Neural cell (in vitro differentiated cells): ENCODE data around the gene RBM42.

Source experiments
- CTCF ChIP-seq: fragments of 450-650 bp; IDR thresholded peaks from 2 replicates; pipeline ENCODE4 v1.5.1; 2014; ENCODE audit warnings: antibody characterized with exemption, mild to moderate bottlenecking, moderate library complexity; ENCODE audit not compliant: poor library complexity, severe bottlenecking
- EP300 ChIP-seq: fragments of 450-650 bp; conservative IDR thresholded peaks from 2 replicates; pipeline ENCODE4 v1.6.1; 2014; ENCODE audit warnings: antibody characterized with exemption, mild to moderate bottlenecking, moderate library complexity; ENCODE audit not compliant: poor library complexity, severe bottlenecking
- MXI1 ChIP-seq: fragments of 450-650 bp; conservative IDR thresholded peaks from 2 replicates; pipeline ENCODE4 v1.6.1; 2014; ENCODE audit warnings: antibody characterized with exemption, mild to moderate bottlenecking; ENCODE audit not compliant: poor library complexity, severe bottlenecking
- REST ChIP-seq: IDR thresholded peaks from 2 replicates; pipeline ENCODE4 v1.6.1; 2012; ENCODE audit warnings: borderline replicate concordance

GRCh38 chr19:35657904-35658700 is 29.3 kb downstream of the RBM42 start:
- TF ChIP-seq EP300 (no peak), MXI1 (no peak), CTCF (no peak), REST (no peak)
